Activated CD8-positive, alpha-beta memory T cell treated with anti-CD3 and anti-CD28 coated beads, Interleukin-2, amount 50 U/mL, for 48 hours (primary cell): ENCODE measurements around the gene SPPL2C.

ENCODE experiments used
- DNase-seq: peaks from one replicate; pipeline ENCODE4 v3.0.0-alpha.2; 2020

The SPPL2C gene

GRCh38 chr17:45886852-45887251 lies 42.2 kb downstream of the SPPL2C start:
- DNase-seq: no peak

GRCh38 chr17:45888392-45888791 lies 43.7 kb downstream of the SPPL2C start:
- no peak for DNase-seq

GRCh38 chr17:45889579-45889978 lies 44.9 kb downstream of the SPPL2C start:
- DNase-seq: no peak

GRCh38 chr17:45893725-45894021 lies 49.0 kb downstream of the SPPL2C start:
- DNase-seq: no peak

- peak; percentile 94 for DNase-seq
Observed at GRCh38 chr17:45894022-45894784, 49.5 kb downstream of the SPPL2C start, which contains the start of gene MAPT. Gene MAPT (plus strand): TSS chr17:45894554. CDS start chr17:45962338, 67,784 bp downstream.

GRCh38 chr17:45895304-45895968 lies 50.8 kb downstream of the SPPL2C start:
- DNase-seq: no peak

- no peak for DNase-seq
Observed at GRCh38 chr17:45895969-45896785, 51.5 kb downstream of the SPPL2C start.
